SHP77 (cell line): ENCODE results near the gene RUBCN.
"Not testable (repeated sequence)": the region's sequence is repeated elsewhere in the genome, so short reads cannot be mapped to it uniquely, and the experiment has no call there.

Source experiments
- DNase-seq, 2 experiments: peaks; one replicate each; lab custom pipeline; 2025; lab: John Stamatoyannopoulos, UW

RUBCN gene

GRCh38 chr3:197657541-197658292 lies 79.0 kb downstream of the RUBCN start:
- not testable (repeated sequence) for DNase-seq

DNA sequence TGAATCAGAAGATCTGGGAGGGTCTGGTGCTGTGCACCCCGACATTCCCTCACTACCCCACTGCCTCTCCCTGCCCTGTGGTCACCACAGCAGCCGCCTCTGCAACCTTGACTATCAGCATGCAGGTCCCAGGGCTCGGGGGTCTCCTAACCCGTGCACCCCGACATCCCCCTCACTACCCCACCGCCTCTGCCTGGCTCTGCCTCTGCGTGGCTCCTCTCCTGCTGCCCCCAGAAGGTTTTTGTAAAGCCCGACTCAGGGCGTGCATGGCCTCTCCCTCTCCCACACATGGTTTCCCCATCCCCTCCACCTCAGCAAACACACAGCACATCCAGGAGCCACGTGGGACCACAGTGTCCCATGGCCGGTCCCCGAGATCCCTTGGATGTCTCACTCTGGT lies 79.7 kb downstream of the RUBCN start:
- DNase-seq = not testable (repeated sequence)

- not testable (repeated sequence) for DNase-seq
Observed at GRCh38 chr3:197656129-197656528, 80.6 kb downstream of the RUBCN start.

GRCh38 chr3:197654998-197655330 lies 81.7 kb downstream of the RUBCN start:
- DNase-seq = not testable (repeated sequence)

- not testable (repeated sequence) for DNase-seq
Observed at GRCh38 chr3:197654090-197654997, 82.4 kb downstream of the RUBCN start.

- not testable (repeated sequence) for DNase-seq
Observed at GRCh38 chr3:197652860-197653259, 83.8 kb downstream of the RUBCN start.

GRCh38 chr3:197647649-197648048 lies 89.1 kb downstream of the RUBCN start:
- DNase-seq = not testable (repeated sequence)

DNA sequence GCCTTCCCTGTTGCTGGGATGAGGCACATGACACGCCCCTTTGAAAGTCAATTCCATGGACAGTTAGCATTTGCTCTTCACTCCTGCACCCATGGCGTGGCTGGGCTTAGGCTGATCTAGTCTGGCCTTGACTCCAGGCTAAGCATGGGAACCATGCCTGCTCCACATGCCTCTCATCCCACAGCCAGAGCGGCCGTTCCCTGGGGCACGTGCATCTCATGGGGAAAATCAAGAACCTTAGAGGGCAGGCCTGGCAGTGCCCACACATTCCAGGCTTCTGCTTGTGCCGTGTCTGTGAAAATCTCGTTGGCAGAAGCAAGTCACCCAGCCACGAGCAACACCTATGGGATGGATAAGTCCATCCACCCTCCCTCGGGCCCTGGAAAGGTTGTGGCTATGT lies 89.5 kb downstream of the RUBCN start:
- not testable (repeated sequence) for DNase-seq

DNA sequence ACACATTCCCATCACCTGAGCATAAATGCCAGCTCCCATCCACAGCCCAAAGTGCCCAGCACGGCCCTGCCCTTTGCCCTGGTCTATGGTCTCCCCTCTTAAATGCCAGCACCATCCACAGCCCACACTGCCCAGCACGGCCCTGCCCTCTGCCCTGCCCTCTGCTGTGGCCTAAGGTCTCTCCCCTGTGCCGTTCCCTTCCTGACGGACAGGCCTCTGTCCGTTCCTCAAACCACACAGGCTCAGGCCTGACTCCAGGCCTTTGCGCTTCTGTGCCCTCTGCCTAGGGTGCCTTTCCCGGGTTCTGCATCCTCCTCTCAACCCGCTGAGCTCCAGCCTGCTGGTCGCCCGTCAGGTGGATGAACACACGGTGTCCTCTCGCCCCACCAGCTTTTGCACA lies 90.4 kb downstream of the RUBCN start:
- DNase-seq = not testable (repeated sequence)

DNA sequence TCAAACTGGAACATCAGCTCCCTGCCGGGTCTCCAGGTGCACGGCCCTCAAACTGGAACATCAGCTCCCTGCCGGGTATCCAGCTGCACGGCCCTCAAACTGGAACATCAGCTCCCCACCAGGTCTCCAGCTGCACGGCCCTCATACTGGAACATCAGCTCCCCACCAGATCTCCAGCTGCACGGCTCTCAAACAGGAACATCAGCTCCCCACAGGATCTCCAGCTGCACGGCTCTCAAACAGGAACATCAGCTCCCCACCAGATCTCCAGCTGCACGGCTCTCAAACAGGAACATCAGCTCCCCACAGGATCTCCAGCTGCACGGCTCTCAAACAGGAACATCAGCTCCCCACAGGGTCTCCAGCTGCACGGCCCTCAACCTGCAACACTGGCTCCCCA lies 99.1 kb downstream of the RUBCN start:
- DNase-seq = not testable (repeated sequence)

GRCh38 chr3:197631989-197632388 lies 104.7 kb downstream of the RUBCN start:
- DNase-seq = not testable (repeated sequence)

DNA sequence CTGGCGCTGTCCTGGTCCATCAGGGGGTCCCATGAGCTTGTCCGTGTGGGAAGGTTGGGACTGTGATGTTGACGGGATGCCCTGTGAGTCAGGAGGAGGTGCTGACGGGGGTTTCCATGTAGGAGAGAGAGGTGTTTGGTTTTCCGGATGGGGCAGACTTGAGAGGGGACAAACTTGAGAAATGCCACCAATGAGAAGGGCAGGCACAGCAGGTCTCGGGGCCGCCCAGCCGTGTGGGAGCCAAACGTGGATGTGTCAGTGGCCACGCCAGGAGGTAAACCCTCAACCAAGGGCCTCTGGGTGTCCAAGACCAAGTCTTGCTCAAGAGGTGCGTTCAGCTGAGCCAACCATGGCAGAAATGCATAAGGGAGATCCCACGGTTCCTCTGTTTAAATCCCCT lies 105.9 kb downstream of the RUBCN start:
- not testable (repeated sequence) for DNase-seq

GRCh38 chr3:197629286-197629685 lies 107.4 kb downstream of the RUBCN start:
- not testable (repeated sequence) for DNase-seq

DNA sequence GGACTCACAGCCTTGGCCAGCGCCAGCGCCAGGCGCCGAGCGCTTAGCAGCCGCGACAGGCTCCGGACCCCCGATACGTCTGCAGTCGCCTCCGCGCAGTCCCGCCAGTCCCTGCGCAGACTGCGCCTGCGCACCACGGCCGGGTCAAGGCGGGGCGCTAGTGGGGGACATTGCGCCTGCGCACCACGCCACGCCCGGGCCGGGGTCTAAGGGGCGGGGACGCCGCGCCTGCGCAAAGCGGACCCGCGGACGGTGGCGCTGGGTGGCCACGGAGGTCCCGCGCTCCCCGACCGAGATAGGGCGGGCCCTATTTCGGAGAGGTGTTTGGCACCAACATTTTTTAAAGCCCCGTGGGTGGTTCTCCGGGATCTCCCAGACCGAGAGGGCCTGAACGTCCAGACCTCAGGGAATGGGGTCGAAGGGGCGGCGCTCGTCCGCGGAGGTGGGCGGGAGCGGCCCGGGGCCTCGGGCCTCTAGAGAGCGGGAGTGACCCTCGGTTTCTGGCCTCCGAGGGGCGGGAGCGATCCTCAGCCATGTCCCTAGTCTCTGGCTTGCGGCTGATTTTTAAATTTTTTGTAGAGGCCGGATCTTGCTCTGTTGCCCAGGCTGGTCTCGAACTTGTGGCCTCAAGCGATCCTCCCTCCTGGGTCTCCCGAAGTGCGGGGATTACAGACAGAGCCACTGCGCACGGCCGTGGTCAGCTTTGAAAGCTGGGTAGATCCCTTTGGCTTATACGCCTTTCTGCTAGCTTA lies 108.8 kb downstream of the RUBCN start:
- not testable (repeated sequence) for DNase-seq

DNA sequence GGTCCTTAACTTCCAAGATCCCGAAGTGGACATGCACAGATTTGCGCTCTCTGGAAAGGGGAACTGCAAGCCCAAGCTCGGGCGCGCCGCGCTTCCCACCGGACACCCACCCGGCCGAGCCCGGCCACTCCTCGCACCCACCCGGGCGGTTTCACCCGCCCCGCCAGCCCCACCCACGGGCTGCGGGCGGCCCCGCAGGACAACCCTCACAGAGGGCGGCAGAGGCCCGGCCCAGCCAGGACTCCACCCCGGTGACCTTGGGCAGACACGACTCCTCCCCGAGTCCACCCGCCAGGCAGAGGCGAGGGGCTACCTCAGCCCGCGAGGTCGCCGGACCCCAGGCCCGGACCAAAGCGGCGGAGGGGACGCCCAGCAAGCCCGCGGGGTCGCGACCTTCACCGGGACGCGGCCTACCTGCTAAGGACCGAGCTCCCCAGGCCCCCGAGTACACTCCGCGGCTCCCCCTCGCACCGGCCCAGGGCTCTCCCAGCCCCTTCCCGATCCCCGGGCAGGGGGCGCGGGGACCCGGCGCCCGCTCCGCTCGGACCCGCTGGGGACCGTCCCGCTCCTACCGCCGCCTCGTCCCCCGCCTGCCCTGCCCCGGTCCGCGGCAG lies 109.4 kb downstream of the RUBCN start:
- DNase-seq = not testable (repeated sequence)

GRCh38 chr3:197626404-197627157 lies 110.1 kb downstream of the RUBCN start:
- not testable (repeated sequence) for DNase-seq

GRCh38 chr3:197621478-197621877 lies 115.2 kb downstream of the RUBCN start:
- not testable (repeated sequence) for DNase-seq
